GM21576 (cell line): Measurements from ENCODE around the gene RASSF6.
A peak's percentile ranks its signal among the peaks of the same experiment; 100 is the strongest.
"Not testable (repeated sequence)": the region's sequence is repeated elsewhere in the genome, so short reads cannot be mapped to it uniquely, and the experiment has no call there.

ENCODE experiments used
- ATAC-seq: cut with Tn5 transposase; IDR thresholded peaks from one replicate; pipeline ENCODE4 v1.9.1; 2021; ENCODE audit warnings: mild to moderate bottlenecking, moderate library complexity; ENCODE audit not compliant: unreplicated experiment

The RASSF6 gene, protein sequence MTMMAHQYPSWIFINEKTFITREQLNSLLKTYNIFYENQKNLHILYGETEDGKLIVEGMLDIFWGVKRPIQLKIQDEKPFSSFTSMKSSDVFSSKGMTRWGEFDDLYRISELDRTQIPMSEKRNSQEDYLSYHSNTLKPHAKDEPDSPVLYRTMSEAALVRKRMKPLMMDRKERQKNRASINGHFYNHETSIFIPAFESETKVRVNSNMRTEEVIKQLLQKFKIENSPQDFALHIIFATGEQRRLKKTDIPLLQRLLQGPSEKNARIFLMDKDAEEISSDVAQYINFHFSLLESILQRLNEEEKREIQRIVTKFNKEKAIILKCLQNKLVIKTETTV

DNA sequence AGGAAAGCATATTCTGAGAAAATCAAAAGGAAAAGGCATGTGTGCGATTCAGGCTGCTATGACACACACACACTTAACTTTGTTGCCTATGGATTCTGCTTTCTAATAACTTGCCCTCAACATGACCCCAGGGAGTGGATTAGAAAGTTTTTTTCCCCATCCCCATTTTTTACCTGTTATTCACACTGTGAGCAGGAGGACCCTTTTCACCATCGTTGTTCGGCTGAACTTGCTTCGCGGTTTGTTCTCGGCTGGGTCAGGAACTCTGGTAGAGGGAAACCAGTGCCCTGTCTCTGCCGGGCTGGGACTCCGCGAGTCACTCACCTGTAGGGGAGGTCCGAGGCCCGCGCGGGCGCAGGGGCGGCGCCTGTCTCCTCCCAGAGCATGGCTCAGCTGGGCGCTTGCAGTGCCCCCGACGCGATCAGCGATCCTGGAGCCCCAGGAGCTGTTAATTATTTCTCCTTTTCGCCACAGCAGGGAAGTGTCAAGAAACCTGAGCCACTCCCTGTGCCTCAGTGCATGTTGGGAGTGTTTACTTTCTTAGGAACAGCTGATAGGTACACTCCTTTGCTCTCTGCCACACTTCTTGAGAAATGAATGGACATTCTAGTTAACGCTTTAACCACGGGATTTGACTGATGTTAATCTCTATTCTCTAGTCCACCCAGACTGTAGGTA is at the start of gene RASSF6:
Gene RASSF6 (minus strand): TSS at position 322 of the 678 bp plus-strand sequence. CDS start 8,641 bp downstream, outside the sequence.
- peak; percentile 88 for ATAC-seq

DNA sequence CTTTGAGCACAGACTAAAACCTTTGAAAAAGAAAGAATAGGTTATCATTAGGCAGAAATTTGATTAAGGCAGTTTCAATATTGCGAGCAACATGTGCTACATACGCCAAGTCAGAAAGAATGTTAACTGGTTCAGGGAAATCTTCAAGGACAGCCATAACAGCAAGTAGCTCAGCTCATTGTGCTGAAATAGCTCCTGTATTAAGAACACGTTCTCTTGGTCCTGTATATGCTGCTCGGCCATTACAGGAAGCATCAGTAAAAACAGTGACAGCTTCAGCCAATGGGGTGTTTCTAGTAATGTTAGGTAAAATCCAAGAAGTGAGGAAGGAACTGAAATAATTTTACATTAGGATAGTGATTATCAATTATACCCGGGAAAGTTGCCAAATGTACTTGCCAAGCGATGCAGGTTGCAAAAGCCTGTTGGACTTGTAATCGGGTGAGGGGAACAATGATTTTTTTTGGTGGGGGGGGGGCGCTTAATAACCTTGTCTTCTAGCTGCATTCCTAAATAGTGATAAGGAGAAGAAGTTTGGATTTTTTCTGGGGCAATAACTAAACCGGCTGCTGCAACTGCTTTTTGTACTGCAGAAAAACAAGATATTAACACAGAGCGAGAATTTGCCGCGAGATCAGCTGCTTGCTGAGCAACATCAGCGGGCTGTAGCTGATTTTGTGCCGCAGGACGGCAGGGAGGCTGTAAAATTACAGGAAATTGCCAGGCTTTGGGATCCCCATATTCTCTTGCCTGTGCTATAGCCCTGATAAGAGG is 49.4 kb upstream of the RASSF6 start:
- ATAC-seq = no peak

DNA sequence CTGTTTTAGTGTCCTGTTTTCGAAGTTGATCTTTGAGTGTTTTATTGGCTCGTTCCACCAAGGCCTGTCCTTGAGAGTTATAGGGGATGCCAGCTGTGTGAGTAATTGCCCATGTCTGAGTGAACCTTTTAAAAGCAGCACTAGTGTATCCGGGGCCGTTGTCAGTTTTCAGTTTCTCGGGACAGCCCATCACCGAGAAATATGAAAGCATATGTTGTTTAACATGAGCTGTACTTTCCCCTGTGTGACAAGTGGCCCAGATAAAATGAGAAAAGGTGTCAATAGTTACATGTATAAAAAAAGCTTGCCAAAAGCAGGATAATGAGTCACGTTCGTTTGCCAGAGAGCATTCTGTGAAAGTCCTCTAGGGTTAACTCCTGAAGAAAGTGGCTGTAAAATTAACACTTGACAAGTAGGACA is 48.6 kb upstream of the RASSF6 start:
- ATAC-seq = no peak

DNA sequence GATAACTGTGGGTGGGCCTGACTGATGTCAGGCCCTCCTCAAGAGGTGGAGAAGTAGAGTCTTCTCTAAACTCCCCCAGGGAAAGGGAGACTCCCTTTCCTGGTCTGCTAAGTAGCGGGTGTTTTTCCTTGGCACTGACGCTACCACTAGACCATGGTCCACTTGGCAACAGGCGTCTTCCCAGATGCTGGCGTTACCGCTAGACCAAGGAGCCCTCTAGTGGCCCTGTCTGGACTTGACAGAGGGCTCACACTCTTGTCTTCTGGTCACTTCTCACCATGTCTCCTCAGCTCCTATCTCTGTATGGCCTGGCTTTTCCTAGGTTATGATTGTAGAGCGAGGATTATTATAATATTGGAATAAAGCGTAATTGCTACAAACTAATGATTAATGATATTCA is 45.7 kb upstream of the RASSF6 start:
- ATAC-seq = not testable (repeated sequence)

DNA sequence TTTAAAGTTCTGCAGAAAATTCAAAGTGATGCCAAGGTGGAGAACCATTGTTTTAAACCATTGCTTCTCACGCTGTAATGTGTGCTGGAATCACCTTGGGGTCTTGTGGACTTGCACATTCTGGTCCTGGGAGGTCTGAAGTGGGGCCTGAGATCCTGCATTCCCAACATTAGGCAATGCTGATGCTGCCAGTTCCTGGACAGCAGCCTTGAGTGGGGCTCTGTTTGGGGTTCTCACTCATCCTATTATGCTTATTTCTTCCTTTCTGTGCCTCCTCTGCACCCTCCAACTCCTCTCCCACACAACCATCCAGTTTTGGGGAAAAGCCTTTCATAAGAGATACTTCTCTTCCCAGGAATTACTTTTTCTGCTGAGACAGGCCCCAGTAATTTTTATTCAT is 44.2 kb upstream of the RASSF6 start:
- ATAC-seq = no peak

DNA sequence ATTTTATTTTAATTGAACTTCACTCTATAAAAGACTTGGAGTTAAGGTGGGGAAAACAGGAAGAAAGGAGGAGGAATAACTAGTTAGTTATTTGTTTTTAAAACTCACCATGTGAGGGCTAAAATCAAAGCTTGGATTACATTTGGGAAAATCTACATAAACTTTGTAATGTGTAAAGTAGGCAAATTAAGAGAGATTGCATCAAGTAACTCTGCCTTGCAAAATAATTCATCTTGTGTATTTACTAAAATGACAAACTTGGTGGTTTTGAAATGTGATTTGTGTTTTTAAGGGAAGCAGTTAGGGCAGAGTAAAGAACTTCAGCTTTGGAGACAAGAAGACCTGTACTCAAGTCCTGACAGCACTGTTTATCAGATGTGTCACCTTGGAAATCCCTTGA is 43.3 kb upstream of the RASSF6 start:
- no peak for ATAC-seq

DNA sequence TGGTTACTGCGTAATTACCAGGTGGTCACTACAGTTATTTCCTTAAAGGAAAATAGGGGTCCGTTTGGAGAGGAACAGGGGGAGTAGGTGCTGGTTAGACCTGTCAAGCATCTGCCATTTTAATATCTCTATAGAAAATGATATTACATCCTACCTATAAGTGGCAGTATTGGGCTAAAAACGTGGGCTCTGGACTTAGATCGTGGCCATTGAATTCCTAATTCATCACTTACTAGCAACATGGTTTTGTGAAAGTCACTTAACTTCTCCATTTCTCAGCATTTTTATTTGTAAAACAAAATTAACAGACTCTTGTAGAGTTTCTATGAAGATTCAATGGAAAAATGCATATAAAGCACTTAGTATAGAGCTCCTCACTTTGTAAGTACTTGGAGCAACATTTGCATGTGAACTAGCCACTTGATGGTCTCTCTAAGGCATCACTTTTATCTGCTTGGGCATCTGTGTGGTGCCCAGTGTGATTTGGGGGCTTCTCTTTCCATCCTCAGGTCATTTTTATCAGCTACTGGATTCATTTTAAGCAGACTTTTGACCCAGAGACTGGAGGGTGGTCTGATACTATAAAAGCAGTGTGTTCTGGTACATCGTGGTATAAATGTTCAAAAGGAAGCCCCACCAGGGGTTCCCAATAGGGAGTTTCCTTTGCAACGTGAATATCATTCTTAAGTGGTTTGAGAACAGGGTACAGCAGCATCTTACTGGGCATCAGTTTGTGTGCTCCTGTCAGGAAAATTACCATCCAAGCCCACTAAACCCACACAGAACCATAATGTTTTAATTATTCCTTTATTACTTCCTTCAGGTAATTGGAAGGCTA is 42.7 kb upstream of the RASSF6 start:
- peak; percentile 88 for ATAC-seq

DNA sequence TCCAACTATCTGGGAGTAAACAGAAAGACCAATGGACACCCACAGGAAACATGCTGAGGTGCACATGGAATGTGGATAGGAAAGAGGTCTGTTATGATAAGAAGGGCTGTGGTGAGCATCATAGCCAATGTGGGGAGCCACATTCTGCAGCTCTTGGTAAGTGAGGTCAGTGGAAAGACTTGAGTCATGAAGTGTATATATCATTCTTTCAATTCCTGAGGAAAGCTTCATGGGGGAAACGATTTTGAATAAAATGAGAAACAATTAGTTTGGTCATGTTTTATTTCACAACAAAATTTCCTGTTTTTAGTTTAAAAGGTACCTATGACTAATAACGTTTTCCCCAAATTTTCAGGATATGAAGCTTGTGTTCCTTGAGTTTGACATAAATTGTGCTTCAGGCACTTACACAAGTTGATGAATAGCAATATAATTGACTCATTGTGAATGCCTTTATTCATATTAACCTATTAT is 41.4 kb upstream of the RASSF6 start:
- ATAC-seq = no peak

DNA sequence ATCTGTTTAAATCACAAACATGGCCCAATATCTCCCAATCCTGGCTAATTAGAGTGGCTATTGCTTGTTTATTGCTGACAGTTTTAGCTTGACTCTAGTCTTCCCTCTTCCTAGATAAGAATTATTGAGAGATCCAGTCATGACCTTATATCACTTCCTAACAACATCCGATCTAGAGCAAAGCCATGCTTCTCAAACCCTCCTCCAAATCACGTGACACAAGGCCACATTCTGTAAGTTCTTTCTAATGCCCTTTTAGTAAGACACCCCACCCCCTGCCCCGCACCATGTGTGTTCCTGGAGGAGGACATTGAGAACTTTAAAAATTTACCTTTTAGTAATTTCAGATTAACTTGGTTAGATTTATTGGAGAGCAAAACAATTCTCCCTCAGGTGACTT is 40.6 kb upstream of the RASSF6 start:
- ATAC-seq = no peak

DNA sequence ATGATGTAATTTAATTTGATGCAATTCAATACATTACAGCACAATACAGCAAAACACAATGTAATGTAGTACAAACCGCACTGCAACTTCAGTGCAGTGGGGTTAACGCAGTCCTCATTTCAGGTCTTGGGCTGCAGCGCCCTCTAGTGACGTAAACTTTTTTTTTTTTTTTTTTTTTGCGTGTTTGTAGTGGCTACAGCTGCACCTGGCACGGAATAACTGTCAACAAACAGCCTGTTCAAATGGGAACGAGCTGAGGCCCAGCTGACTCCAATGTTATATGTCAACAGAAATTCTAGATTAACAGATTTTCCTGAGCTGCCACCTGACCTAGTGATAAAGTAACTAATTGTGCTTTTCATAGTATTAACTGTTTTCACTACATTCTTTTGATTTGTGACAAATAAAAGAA is 33.5 kb upstream of the RASSF6 start:
- ATAC-seq = peak; percentile 74

DNA sequence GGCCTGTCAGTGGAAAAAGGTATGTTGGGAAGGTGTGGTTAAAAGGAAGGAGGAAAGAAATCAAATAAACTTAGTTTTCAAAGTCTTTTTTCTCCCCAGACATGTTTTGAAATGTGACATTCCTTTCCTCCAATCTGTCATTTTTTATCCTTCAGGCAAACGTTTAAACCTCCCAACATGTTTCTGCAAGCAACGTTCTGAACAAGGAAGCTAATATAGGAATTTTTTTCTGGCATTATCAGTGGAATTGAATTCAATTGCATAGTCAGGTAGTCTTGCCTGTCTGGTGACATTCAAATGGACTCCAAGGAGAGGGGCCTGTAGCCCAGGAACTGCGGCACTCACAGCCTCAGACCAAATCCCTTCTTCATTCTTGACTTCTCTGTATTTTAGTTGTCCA is 30.0 kb upstream of the RASSF6 start:
- no peak for ATAC-seq

DNA sequence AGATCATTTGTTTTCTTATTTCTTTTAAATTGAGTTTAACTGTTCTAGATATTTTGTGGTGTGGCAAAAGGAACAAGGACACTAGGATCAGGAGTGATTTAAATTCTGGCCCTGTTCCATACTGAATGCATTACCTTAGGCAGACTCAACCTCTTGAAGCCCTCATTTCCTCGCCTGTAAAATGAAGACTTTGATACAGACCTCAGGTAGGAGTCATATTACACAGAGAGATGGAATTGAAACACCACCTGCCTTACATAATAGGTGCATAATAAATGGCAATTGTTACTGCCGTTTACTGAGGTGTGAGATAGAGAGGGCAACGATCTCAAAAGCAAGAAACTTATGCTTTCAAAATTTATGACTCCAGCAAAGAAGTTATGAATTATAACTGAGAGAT is 28.2 kb upstream of the RASSF6 start:
- no peak for ATAC-seq

DNA sequence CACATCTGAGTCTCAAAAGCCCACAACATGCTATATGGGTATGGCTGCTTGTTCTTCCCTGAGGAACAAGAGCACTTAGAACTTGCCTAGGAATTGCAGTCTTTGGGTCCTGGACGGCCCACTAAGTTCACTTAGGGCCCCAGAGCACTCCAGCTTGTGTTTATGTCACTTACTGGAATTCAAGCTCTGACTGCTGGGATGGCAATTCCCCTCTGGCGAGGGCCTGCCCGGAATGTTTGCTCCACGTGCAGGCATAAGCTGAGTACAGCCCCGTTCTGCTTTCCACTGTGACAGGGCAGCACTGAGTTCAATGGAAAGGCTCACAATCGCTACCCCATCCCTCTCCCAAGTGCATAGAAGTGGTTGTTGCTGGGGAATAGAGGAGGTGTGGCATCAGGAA is 25.9 kb upstream of the RASSF6 start:
- no peak for ATAC-seq

DNA sequence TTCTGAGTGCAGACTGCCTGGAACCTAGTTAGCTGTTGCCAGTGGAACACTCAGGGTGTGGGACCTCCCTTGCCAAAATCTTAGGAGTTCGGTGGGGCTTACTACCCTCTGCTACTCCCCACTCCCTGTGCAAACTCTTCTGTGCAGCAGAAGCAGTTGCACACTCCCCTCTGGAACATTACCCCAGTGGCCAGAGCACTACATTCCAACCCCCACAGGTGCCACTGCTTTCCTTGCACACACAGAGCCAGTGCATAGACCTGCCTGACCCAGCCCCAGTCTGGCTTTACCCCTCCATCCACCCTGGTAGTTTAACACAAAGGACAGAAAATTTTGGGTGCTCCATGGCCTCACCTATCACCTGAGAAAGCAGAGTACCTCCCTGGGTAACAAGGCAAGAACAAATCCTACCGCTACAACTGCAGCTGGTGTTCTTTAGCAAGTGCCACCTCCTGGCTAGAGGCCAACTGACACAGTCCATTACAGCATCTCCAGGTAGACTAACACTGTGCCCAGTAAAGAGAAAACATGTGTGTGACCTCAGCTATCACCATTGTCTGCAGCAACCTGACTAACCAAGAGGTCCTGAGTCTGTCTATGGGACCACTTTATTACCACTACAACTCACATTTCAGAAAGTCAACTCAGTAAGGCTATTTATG is 11.5 kb upstream of the RASSF6 start:
- no peak for ATAC-seq

DNA sequence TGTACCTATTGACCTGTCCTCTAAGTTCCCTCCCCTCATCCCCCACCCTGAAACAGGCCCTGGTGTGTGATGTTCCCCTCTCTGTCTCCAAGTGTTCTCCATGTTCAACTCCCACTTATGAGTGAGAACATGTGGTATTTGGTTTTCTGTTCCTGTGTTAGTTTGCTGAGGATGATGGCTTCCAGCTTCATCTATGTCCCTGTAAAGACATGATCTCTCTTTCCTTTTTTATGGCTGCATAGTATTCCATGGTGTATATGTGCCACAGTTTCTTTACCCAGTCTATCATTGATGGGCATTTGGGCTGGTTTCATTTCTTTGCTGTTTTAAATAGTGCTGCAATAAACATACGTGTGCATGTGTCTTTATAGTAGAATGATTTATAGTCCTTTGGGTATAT is 8.6 kb upstream of the RASSF6 start:
- not testable (repeated sequence) for ATAC-seq

DNA sequence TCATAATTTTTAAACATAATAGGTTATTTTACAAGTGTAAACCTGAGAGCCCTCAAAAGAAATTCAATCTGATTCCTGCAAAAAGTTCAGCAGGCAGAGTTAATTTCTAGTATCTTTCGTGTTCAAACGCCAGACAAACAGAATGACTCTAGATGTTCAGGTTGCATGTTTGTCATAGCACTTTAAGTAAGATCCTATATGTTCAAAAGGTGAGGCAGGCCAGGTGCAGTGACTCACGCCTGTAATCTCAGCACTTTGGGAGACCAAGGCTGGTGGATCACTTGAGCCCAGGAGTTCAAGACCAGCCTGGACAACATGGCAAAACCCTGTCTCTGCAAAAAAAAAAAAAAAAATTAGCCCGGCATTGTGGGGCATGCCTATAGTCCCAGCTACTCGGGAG is 1.1 kb upstream of the RASSF6 start:
- no peak for ATAC-seq

DNA sequence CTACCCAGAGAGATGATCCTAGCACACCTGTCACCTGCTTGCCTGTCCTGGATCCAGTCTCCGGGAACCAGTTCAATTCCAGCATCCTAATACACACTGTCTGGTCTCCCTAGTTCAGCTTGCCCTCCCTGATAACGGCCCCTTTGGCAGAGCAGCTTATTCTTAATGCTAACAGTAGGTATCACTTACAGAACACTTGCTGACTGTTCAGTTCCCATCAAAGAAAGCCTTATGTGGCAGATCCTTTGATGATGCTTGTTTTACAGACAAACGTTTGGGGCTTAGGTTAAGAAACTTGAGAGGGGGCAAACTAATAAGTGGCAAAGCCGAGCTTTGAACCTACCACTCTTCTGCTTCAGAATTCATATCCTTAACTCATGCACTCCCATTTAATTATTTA is 890 bp downstream of the RASSF6 start:
- no peak for ATAC-seq

DNA sequence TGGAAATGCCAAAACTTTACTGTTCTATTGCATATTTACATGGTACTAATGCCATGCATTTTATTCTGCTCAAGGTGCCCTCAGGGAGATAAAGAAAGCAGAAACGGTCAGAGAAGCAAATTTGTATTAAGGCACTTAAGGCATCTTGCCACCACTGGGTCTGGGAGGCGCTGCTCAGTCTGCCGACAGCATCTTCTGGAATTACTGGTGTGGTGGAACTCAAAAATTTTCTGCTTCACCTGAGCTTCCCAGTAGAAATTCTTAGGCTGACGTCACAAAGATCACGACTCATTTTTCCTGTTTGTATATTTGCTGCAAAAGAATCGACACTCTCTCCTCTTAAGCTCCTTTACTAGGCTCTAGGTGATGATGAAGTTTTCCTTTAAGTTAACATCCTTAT is 3.0 kb downstream of the RASSF6 start:
- ATAC-seq = no peak

DNA sequence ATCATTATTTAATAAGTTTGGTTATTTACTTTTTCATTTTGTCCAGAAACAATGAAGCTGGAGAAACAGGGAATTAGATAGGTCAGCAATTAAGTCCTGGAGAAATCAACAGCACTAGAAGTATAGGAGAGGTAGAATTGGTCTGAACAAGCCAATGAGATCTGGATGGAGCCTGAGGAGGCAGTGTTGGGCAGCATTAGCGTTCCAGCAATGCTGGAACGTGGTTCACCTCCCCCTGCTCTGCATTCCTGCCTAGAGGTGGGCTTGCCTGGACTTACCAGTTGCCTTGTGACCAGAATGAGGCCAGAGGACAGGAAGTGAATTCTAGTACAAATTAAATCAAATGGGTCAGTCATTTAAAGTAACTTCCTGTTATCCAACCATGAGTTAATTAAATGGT is 4.6 kb downstream of the RASSF6 start:
- ATAC-seq = no peak

DNA sequence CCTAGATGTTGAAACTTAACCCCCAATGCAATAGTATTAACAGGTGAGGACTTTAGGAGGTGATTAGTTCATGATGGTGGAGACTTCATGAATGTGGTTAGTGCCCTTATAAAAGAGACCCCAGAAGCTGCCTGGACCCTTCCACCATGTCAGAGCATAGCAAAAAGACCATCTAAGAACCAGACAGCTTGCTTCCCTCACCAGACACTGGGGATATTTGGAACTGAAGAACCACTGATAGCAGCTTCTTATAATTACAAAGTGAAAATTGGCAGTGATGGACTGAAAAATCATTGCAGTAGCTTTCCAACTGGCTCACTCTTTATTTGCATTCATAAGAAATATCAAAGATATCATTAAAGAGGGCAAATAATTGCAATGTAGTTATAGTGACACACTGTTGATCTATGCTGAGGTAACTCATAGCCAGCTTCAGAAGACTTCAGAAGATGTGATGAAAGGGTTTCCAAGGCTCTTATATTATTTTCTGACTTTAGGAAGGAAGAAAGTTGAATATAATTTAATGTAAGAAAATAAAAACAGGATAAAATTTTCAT is 5.8 kb downstream of the RASSF6 start:
- ATAC-seq = no peak
